NCI-H2171 treated with DMSO at 0.1 percent for 48 hours (cell line): ENCODE data around the gene RPL11.
"Not testable (repeated sequence)": the region's sequence is repeated elsewhere in the genome, so short reads cannot be mapped to it uniquely, and the experiment has no call there.

ENCODE experiments used
- DNase-seq: peaks from one replicate; lab custom pipeline; 2025; lab: John Stamatoyannopoulos, UW

The RPL11 gene

DNA sequence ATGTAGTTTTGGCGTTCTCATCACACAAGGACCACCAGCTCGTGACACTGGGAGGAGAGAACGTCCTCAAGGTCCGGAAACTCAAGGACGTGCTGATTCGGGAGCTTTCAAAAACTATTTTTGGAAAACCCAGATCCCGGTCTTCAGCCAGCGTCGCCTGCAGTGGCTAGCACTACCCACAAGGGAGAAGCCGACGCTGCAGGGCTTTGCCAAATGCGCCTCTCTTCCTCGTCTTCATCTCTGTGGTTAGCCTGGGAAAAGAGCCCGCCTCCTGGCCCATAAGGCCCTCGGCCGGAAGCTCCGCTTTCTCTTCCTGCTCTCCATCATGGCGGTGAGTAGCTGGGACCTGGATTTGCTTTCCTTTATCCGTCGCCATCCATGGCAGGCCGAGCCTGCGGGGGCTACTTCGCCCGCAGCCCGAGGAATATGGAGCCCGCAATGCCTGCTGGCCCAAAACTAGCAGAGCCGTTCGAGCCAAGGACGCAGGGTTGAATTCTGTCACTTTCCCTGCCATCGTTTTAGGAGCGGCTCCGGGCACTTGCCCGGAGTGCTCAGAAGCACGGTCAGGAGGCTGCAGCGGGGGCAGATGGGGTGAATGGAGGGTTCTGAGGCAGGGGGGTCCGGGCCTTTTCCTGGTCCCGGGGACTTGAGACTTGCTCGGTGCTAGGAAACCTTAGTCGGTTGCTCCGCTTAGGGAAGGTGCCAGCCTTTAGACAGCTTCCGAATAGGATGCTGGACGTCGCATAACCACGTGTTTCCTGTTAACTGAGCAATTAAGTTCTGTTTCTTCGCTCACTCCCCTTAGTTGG is at the start of gene RPL11:
RPL11 (plus strand) TSS at position 308 of the 809 bp plus-strand sequence; CDS start at position 326, 18 bp downstream.
- DNase-seq, result peak; percentile 98

- DNase-seq, result peak; percentile 96
These were observed 47.7 kb upstream of the RPL11 start for GRCh38 chr1:23643736-23644554.

DNA sequence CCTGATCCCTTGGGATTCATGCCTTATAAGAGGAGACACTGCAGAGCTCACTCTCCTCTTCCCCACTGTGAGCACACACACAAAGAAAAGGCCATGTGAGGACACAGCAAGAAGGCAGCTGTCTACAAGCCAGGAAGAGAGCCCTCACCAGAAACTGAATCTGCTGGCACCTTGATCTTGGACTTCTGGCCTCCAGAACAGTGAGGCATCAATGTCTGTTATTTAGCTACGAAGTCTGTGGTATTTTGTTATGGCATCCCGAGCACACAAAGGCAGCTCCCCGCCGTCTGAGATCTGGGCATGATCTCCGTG is 47.1 kb upstream of the RPL11 start:
- DNase-seq, result peak; percentile 70

GRCh38 chr1:23645338-23645737 is 46.3 kb upstream of the RPL11 start:
- DNase-seq, result no peak

DNA sequence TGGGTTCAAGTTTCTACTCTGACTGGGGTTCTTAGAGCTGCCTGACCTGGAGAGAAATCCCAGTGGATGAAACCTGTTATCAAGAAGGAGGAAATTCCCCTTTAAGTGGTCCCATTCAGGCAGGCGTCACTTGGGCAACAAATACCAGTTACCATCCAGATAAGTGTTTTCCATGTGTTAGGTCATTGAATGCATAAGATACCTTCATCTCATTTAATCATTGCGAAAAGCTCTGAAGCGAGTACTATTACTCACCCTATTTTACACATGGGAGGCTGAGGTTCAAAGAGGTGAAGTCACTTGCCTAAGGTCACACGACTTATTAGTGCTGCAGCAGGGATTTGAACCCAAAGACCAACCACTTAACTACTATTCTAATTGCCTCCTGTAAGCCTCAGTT is 45.5 kb upstream of the RPL11 start:
- no peak for DNase-seq

GRCh38 chr1:23646541-23646940 is 45.1 kb upstream of the RPL11 start:
- no peak for DNase-seq

- no peak for DNase-seq
These were observed 43.0 kb upstream of the RPL11 start for GRCh38 chr1:23648576-23648975.

DNA sequence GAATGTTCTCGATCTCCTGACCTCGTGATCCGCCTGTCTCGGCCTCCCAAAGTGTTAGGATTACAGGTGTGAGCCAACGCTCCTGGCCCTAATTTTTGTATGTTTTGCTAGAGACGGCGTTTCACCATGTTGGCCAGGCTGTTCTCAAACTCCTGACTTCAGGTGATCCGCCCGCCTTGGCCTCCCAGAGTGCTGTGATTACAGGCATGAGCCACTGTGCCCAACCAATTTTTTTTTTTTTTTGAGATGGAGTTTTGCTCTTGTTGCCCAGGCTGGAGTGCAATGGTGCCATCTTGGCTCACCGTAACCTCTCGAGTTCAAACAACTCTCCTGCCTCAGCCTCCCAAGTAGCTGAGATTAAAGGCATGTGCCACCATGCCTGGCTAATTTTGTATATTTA is 42.4 kb upstream of the RPL11 start:
- not testable (repeated sequence) for DNase-seq

DNA sequence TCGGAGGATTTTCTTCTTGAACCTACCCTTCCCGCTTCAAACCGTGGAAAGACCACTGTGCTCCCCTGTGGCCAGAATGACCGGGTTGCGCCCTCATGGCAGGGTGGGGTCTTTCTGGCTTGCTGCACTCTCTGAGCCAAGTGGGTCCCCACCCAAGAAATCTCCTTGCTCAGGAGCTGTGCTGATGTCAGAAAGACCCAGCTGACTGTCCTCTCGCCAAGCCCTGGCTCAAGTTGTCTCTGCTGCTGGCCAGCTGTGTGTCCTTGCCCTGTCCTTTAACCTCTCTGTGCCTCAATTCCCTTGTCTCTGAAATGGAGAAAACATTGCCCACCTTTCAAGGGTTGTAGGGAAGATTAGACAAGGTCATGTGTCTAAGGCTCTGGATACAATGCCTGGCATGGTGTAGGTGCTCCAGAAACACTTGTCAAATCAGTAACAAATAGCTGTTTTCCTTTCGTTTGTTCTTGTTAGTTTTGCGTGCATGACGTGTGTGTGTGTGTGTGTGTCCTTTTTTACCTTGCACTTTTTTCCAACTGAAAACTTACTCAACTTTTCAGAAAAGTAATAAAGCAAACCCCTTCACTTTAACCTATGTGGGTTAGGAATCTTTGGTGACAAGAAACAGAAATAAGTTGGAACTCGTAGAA is 41.1 kb upstream of the RPL11 start:
- DNase-seq, result no peak

- DNase-seq, result no peak
These were observed 40.4 kb upstream of the RPL11 start for GRCh38 chr1:23651069-23651808.

- DNase-seq, result peak; percentile 37
These were observed 33.8 kb upstream of the RPL11 start for GRCh38 chr1:23657659-23658275.

GRCh38 chr1:23660671-23661070 is 30.9 kb upstream of the RPL11 start:
- peak; percentile 19 for DNase-seq

GRCh38 chr1:23661887-23662286 is 29.7 kb upstream of the RPL11 start:
- DNase-seq, result peak; percentile 77

GRCh38 chr1:23664837-23665795 is 26.5 kb upstream of the RPL11 start:
- DNase-seq, result peak; percentile 47

- DNase-seq, result peak; percentile 22
These were observed 24.2 kb upstream of the RPL11 start for GRCh38 chr1:23667411-23667810.

- DNase-seq, result no peak
These were observed 20.9 kb upstream of the RPL11 start for GRCh38 chr1:23670709-23671108.

GRCh38 chr1:23673086-23673813 is 18.4 kb upstream of the RPL11 start:
- DNase-seq, result no peak

DNA sequence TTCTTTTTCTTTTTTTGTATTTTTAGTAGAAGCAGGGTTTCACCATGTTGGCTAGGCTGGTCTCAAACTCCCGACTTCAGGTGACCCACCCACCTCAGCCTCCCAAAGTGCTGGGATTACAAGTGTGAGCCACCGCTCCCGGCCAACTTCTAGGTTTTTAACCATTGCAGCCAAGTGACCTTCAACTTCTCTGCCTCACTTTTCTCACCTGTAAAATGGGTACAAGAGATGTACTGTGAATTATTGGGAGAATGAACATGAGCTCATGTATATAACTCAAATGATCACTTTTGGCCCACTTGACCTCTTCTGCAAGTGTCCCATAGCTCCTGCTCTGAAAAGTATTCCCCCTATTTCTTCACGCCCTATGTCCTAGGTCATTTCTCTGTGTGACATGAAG is 11.8 kb upstream of the RPL11 start:
- DNase-seq, result no peak

DNA sequence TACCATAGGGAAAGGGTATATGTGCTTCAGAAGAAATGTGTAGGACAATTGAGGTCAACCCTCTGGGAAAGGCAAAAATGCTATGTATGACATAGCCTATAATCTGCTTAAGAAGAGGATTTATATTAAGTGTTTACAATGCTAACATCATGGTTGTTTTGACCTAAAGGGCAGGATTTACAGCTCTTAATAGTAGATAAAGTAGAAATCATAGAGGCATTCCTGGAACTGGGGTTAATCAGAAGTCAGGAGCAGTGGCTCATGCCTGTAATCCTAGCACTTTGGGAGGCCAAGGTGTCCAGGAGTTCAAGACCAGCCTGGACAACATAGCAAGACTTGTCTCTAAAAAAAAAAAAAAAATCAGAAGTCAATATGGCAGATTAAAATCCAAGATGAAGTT is 8.7 kb upstream of the RPL11 start:
- no peak for DNase-seq

- DNase-seq, result no peak
These were observed 7.2 kb upstream of the RPL11 start for GRCh38 chr1:23684415-23684814.
